Activated T-helper 1 cell treated with Interleukin-2 at 50 U/mL for 16 hours (primary cell): ENCODE measurements around the gene WDR59.

Source experiments
- DNase-seq: peaks from one replicate; pipeline ENCODE4 v3.0.0-alpha.2; 2020; ENCODE audit warnings: low read depth

WDR59 gene

DNA sequence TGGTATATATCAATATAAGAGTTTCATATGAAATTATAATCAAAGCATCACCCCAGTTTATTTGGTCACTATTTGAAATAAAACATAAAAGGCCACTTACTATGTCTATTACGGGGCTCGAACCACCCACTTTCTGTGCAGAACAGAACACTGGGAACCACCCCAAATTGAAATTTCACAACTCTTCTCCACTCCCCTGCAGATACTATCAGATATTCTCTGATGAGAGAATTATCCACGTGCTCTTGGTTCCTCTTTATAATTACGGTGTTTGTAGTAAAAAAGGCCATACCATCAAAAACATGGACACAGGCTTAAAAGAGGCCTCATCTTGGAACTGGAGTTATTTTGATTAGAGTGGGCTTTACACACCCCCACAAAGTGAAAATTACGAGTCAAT, 82.8 kb downstream of the WDR59 start:
- no peak for DNase-seq

DNA sequence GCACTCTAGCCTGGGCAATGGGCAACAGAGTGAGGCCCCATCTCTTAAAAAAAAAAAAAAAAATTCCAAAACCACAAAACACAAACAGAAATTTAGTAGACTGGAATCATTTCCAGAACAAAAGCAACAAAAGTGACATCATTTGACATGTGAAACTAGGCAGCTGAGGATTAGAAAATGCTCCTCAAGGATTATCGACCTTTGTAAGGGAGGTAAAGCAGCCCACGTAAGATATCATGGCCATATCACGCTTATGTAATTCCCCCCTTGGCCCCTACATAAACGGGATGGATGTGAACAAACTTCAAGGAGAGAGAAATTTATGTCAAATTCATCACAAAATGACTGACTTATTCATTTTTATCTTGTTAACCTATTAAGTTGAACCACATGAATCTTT, 83.3 kb downstream of the WDR59 start:
- DNase-seq = no peak

DNA sequence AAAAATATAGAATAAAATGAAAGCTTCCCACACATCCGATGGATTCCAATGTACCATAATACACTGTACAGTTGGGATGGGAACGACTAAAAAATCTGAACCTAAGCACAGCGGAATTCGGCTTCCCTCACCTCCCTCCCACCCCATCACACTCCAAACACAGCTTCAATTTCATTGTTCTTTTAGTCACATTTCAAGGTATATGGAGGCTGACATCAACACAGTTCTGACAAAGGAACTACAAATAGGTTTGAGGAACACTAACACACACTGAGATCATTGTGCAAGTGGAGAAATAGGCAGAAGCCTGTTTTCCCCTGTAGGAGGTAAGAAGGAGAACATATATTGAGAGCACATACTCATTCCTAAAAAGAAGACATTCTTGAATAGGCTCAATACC, 85.1 kb downstream of the WDR59 start:
- no peak for DNase-seq

GRCh38 chr16:74898659-74899058, 86.3 kb downstream of the WDR59 start:
- no peak for DNase-seq

DNA sequence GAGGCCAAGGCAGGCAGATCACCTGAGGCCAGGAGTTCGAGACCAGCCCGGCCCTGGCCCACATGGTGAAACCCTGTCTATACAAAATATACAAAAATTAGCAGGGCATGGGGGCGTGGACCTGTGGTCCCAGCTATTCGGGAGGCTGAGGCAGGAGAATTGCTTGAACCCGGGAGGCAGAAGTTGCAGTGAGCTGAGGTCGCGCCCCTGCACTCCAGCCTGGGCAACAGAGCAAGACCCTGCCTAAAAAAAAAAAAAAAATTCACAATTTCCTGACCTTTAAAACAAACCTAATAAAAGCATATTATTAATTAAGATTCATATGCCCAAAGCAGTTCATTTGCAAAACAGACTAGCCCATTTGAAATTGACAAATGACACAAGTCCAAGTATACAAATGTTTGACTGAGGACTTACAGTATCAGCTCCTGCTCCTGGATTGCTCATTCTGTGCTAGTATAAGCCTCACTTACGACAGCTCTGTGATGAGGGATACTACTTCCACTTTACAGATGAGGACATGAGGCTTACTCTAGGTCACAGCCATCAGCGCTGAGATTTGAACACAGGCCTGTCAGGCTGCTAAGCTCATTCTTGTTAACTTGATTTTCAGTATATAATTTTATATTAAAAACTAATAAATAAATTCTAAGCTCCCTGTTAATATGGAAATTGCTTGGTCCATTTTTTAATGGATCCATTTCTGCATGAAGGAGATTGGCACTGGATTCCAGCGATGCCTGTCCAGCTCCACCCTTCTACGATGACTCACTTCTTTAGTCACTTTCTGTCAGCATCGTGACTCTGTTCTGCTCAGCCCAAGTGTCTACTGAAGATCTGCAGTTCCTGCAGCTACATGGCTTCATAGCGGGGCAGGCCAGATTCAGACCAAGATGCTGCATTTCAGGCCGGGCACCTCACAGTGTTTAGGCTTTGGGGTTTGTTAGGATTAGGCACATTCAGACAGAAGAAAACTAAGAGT, 88.2 kb downstream of the WDR59 start:
- DNase-seq = no peak

DNA sequence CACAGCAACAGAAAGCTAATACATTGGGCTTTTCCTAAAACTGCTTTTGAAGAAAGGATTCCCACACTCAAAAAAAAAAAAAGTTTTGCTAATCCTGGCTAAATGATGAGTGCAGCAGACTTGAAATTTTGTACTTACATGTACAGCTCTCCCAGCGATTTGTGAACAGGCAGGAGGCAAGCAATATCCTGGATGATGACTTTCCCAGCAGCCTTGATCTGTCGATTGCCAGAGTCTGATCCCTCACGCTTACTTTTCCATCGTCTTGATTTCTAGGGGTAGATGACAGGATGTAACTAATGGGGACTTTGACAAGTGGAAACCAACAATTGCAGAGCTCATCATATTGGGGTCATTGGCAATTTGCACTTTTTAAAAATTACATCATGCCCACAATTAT, 91.4 kb downstream of the WDR59 start:
- DNase-seq = no peak

GRCh38 chr16:74892574-74893461, 92.1 kb downstream of the WDR59 start:
- DNase-seq = no peak

- DNase-seq = no peak
Measured at GRCh38 chr16:74888888-74889287, 96.0 kb downstream of the WDR59 start.

- no peak for DNase-seq
Measured at GRCh38 chr16:74888232-74888862, 96.6 kb downstream of the WDR59 start.

GRCh38 chr16:74887084-74887483, 97.8 kb downstream of the WDR59 start:
- no peak for DNase-seq

DNA sequence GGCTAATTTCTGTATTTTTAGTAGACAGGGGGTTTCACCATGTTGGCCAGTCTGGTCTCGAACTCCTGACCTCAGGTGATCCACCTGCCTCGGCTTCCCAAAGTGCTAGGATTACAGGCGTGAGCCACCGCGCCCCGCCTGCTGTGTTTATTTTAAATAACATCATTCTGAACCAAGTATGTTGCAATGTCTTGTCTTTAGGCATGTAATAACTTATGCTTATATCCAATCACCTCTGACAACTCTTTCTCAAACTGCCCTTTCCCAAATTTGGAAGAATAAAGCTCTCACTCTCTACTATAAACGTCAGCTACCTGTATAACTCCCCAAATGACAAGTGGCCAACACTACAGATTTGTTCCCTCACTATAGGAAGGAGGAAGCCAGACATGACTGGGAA, 107.2 kb downstream of the WDR59 start:
- no peak for DNase-seq

GRCh38 chr16:74874912-74875546, 109.9 kb downstream of the WDR59 start:
- no peak for DNase-seq

DNA sequence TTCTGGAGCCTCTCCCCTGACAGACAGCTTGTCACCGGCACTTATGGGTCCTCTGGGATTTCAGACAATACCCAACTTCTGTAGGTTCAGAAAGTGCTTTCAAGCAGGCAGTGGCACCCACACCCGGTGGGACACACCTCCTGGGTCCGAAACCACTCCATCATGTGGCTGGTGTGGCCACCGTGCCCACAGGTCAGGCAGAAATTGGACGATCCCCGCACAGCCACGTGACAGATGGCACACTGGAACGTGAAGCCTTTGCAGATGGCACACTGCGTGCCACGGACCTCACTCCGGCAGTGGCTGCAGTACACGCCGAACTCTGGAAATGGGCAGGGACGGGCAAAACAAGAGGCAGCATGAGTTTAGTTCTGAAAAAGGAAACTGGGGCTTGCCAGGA, 110.8 kb downstream of the WDR59 start:
- no peak for DNase-seq

- no peak for DNase-seq
Measured at GRCh38 chr16:74872302-74872701, 112.6 kb downstream of the WDR59 start.

GRCh38 chr16:74871608-74872007, 113.3 kb downstream of the WDR59 start:
- no peak for DNase-seq

DNA sequence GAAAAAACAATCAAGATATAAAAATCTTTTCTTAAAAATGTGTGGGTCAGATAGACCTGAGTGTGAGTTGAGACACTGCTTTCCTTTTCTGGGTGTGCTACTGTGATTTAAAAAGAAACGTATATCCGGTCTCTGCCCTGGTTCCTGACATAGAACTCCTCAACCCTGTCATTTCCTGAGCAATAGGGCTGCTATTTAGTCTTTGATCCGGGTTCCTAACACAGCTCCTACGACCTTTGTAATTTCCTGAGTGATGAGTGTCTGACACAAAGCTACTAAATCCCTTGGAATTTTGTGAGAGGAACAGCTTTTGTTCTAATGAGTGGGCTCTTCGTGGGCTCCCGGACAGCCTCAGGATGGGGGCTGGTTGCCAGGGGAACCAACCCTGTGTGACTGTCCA, 116.4 kb downstream of the WDR59 start:
- DNase-seq = no peak

- DNase-seq = no peak
Measured at GRCh38 chr16:74868035-74868434, 116.9 kb downstream of the WDR59 start.

DNA sequence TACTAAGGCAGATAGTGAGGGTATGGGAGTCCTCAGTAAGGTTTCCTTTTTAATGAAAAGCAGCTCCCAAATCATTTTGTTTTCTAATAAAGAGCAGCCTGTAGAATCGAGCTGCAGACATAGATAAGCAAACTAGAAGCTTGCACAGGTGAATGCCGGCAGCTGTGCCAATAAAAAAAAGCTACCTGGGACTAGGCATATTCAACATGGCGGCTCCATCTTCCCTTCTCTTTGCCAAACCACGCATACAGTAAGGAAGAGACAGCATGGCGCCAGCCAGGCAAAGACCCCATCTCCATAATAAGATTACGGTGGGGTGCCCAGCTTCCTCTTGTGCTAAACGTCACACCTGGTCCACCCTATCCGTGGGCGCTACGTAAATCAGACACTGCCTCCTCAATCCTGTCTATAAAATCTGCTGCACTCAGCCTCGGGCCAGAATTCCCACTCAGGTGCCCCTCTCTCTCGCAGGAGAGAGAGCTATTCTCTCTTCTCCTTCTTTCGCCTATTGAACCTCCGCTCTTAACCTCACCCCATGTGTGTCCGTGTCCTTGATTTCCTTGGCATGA, 117.6 kb downstream of the WDR59 start:
- DNase-seq = no peak

DNA sequence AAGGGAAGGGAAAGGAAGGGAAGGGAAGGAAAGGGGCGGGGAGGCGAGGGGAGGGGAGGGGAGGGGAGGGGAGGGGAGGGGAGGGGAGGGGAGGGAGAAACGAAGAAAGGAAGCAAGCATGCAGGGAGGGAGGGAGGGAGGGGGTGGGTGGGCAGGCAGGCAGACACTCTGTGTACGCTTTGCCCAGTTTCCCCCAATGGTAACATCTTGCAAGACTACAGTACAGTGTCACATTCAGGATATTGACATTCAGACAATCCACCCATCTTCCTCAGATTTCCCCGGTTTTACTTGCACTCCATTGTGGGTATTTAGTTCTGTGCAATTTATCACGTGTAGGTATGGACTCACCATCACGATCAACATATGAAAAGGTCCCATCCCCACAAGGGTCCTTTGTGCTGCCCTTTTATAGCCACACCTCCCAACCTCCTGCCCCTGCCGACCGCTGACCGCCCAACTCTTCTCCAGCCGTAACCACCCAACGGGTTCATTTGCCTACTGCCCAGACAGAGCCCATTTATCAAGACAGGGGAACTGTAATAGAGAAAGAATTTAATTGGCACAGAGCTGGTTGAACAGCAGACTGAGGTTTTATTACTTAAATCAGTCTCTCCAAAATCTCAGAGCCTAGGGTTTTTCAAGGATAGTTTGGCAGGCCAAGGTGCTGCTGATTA, 118.9 kb downstream of the WDR59 start:
- DNase-seq = no peak

DNA sequence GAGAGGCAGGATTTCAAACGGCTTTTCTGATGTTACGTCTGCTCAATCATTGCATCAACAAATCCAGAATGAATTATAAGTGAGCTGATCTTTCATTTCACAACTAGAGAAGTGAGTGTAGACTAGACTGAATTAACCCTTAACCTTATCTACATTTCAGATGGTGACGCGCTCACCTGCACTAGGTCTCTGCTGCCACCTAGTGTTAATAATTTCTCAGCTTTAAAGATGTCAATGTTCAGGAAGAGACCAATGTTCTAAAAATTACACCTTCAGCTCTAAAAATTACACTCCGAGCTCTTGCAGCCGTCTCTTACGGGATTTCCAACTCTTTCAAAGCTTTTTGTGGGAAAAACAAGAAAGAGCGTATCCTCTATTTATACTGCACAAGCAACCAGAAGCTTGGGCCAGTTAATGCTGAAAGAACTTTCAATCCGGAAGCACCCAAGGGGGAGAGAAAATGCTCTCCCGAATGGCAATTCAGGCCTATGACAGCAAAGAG, 122.1 kb downstream of the WDR59 start:
- DNase-seq = no peak

GRCh38 chr16:74852500-74852875, 132.4 kb downstream of the WDR59 start:
- no peak for DNase-seq
